ENCODE data around the gene MB.

Gene MB

GRCh38 chr22:35601743-35602615 lies 15.2 kb downstream of the MB start:
- no peak for DNase-seq (ENCODE audit: low read depth)
- no peak for TF ChIP-seq CTCF (conservative IDR thresholded peaks at IDR 0.05; ENCODE audit: low read depth, low read length)
- no peak overlapping the region for H3K4me3 ChIP-seq (ENCODE audit: low read length)

- no peak overlapping the region for H3K4me3 ChIP-seq (ENCODE audit: low read length)
- no peak for TF ChIP-seq CTCF (conservative IDR thresholded peaks at IDR 0.05; ENCODE audit: low read depth, low read length)
- no peak for DNase-seq (ENCODE audit: low read depth)
Observed at GRCh38 chr22:35601013-35601580, 16.0 kb downstream of the MB start.

DNA sequence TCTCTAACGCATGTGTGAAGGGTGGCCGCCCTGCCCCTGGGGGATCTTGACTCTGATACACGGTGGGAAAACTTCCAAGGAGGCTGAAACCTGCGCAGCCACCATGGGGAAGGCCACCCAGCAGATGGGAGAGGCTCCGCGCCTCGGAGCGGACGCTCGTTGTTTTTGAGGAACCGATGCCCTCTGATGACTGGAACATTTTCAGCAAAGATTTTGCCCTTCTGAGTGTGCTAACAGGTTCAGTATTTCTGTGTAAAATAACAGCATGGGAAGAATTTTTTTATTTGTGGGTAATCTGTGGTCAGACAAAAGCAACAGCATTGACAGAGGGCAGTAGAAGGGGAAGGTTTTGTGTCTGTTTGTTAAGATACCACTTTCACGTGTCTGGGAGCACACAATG lies 16.7 kb downstream of the MB start:
- no peak for DNase-seq (ENCODE audit: low read depth)
- no peak for TF ChIP-seq CTCF (conservative IDR thresholded peaks at IDR 0.05; ENCODE audit: low read depth, low read length)
- H3K4me3 ChIP-seq (ENCODE audit: low read length), result no peak overlapping the region

- no peak for TF ChIP-seq CTCF (conservative IDR thresholded peaks at IDR 0.05; ENCODE audit: low read depth, low read length)
- no peak overlapping the region for H3K4me3 ChIP-seq (ENCODE audit: low read length)
- no peak for DNase-seq (ENCODE audit: low read depth)
Observed at GRCh38 chr22:35599364-35599763, 17.8 kb downstream of the MB start.

GRCh38 chr22:35598396-35598710 lies 18.8 kb downstream of the MB start:
- TF ChIP-seq CTCF (conservative IDR thresholded peaks at IDR 0.05; ENCODE audit: low read depth, low read length), result no peak
- H3K4me3 ChIP-seq (ENCODE audit: low read length), result no peak overlapping the region
- DNase-seq (ENCODE audit: low read depth), result no peak

DNA sequence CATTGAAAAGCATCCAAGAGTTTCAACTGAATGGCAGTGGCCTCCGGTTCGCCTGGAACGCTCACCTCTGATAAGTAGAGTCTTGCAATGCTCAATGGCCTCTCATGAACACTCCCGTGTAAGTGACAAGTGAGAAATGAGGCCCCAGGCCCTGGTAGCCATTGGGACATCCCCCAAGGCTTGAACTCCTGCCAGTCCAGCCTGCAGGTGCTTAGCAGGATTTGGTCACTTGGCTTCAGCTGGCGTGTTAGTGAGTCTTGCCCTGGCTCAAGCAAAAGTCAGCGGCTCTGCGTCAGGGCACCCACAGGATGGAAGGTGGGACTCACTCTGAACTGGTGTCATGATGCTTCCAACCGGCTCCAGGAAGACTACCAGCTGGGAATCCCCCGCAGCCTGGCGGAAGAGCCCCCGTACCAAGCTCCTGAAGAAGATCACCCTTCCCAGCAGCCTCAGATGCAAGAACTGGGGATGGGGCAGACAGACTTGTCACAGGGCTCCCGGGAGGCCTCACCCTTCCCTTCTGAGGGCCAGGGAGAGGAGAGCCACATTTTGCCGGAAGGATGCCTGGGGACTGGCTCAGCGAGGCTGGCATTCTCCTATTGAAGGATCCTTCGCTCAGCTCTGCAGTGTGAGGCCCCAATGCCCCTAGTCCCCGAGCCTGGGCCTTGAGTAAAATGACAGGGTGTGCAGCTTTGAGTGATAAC lies 19.3 kb downstream of the MB start:
- DNase-seq (ENCODE audit: low read depth), result no peak
- TF ChIP-seq CTCF (conservative IDR thresholded peaks at IDR 0.05; ENCODE audit: low read depth, low read length), result no peak
- H3K4me3 ChIP-seq (ENCODE audit: low read length), result no peak overlapping the region
